Astrocyte (in vitro differentiated cells and primary cell): ENCODE results near the gene SARS1.

ENCODE experiments used
- EZH2 ChIP-seq: IDR thresholded peaks from 2 replicates; pipeline ENCODE4 v1.6.1; 2012; ENCODE audit warnings: mild to moderate bottlenecking, low read length, inconsistent platforms; ENCODE audit not compliant: insufficient read depth
- TF ChIP-seq, protein P1 (sequence below): IDR thresholded peaks from 2 replicates; pipeline ENCODE4 v1.5.1; 2011; ENCODE audit warnings: low read depth, mild to moderate bottlenecking, inconsistent platforms, low read length, moderate library complexity; ENCODE audit not compliant: insufficient read depth

- TF ChIP-seq, protein P1, sequence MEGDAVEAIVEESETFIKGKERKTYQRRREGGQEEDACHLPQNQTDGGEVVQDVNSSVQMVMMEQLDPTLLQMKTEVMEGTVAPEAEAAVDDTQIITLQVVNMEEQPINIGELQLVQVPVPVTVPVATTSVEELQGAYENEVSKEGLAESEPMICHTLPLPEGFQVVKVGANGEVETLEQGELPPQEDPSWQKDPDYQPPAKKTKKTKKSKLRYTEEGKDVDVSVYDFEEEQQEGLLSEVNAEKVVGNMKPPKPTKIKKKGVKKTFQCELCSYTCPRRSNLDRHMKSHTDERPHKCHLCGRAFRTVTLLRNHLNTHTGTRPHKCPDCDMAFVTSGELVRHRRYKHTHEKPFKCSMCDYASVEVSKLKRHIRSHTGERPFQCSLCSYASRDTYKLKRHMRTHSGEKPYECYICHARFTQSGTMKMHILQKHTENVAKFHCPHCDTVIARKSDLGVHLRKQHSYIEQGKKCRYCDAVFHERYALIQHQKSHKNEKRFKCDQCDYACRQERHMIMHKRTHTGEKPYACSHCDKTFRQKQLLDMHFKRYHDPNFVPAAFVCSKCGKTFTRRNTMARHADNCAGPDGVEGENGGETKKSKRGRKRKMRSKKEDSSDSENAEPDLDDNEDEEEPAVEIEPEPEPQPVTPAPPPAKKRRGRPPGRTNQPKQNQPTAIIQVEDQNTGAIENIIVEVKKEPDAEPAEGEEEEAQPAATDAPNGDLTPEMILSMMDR, result no peak
- TF ChIP-seq EZH2, result no peak
Measured at GRCh38 chr1:109262231-109263055, 48.7 kb downstream of the SARS1 start.
